Embryonic facial prominence (tissue), 1 donor: ENCODE measurements around the gene SLC25A45.

Experiments used
- DNase-seq: peaks from one replicate; pipeline ENCODE4 v3.0.0-alpha.2; 2016; ENCODE audit errors: extremely low spot score

The SLC25A45 gene, protein sequence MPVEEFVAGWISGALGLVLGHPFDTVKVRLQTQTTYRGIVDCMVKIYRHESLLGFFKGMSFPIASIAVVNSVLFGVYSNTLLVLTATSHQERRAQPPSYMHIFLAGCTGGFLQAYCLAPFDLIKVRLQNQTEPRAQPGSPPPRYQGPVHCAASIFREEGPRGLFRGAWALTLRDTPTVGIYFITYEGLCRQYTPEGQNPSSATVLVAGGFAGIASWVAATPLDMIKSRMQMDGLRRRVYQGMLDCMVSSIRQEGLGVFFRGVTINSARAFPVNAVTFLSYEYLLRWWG

DNA sequence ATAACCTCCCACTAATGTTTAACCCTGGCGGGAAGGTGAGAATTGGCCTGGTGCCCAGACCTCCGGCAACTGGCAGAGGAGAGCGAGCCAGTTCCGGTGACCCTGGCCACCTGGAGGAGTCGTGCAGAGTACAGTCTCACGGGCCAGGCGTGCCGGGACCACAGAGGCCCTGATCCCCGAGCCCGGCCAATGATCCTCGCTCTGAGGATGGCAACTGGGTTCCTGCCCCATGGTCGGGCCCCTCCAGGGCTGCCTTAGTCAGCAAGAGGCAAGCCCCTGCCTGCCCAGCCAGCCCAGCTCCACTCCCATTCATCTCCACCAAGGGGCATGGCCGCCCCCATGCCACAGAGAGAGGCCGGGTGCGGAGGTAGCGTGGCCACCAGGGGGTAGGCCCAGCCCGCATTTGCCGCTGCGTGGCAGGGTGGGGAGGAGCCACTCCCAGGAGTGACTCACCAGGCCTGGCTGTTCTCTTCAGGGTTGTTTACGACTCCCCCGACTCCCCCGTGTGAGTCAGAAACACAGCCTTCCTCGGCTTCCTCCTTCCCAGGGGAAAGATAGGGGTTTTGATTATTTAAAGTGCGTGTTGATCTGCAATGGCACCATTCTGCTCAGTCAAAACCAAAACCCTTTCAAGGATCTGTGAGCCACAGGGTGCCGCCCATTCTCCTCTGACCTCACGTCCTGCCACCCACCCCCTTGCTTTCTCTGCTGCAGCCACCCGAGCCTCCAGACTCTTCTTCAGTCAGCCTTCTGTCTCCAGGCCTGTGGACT is at the start of gene SLC25A45:
Gene SLC25A45, minus strand, starts transcription at position 614 of the 771 bp plus-strand sequence. CDS start 695 bp downstream, outside the sequence.
- DNase-seq: peak; percentile 65

DNA sequence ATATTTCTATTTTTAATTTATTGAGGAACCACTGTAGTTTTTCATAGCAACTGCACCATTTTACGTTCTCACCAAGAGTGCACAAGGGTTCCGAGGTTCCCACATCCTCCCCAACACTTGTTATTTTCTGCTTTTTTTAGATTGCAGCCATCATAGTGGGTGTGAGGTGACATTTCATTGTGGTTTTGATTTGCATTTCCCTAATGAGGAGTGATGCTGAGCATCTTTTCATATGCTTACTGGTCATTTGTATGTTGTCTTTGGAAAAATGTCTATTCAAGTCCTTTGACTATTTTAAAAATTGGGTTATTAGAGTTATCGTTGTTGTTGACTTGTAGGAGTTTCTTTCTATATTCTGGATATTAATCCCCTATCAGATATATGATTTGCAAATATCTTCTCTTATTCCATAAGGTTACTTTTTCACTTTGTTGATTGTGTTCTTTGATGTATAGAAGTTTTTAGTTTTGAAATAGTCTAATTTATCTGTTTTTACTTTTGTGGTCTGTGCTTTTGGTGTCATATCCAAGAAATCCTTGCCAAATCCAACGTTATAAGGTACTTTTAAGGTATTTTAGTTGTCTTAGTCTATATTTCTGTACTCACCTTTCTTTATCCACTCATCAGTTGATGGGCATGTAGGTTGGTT is 49.1 kb upstream of the SLC25A45 start:
- no peak for DNase-seq

DNA sequence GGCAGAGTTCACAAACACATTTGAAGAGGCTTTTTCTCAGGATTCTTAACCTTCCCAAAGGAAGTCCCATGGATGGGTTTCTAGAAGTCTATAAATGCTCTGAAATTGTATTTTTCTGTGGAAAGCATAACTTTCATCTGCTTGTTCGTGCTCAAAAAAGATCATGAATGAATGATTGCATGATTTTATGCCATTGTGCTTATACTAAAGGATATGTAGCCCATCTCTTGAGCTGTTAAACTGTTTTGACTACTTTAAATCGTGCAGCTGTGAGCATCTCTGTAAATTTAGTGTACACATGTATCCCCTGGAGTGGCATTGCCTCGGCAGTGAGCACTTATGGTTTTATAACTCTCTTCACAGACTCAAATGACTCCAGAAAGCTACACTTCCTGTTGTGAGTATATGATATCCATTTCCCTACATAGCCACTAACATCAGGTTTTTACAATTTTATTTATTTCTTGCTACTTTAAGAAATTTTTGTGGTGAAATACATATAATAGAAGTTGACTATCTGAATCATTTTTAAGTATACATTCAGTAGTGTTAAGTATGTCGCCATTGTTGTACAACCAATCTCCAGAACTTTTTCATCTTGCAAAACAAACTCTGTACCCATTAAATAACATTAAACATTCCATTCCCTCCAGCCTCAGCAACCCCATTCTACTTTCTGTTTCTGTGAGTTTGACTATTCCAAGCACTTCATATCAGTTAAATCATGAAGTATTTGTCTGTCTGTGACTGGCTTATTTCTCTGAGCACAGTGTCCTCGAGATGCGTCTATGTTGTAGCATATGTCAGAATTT is 48.2 kb upstream of the SLC25A45 start:
- no peak for DNase-seq

DNA sequence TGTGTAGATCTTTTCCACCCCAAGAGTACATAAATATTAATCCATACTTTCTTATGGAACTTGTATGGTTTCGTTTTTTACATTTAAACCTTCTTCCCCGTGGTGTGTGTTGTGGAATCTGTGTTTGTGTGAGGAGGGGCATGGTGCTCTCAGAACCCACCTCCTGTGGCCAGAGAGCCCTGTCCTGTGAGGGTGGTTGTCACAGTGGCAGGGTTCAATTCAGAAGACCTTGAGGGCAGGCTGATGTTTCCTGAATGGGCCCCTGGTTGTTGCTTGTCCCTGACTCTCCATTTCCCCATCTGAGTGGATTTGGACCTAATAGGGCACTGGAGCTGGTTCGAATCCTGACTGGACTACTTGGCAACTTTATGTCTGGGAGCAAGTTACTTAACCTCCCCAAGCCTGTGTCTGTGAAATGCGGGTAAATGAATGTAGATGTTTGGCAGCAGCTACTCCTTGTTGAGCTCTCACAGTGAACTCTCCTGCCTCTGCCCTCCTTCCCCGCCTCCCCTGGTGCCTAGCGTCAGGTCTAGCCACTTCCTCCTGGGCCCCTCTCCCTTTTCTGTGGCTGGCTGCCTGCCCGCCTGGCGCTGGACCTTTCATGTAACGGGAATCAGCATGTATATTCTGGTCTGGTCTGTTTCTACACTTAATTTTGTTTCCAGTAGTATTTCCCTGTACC is 47.4 kb upstream of the SLC25A45 start:
- no peak for DNase-seq

DNA sequence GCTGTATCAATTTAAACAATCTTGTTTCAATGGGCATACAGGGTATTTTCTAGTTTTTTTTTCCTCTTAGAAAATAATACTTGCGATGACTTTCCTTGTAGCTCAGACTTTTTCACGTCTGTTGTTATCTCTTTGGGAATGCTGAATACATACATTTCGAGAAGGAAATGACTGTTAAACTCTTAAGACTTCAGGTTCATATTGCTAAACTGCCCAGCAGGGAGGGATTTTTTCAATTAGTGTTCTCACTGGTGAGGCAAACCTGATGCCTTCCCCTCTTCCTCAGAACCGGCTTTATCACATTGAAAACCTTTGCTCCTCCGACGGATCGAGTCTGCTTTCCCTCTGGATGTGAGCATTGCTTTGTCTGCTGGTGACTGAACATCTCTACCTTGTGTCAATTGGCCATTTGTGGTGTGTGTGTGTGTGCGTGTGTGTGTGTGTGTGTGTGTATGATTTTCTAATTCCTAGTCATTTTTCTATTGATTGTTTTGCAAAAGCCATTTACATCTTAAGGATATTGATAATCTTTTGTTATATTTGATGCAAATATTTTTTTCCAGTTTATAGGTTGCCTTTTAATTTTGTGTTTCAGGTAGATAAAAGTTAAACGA is 46.7 kb upstream of the SLC25A45 start:
- no peak for DNase-seq

DNA sequence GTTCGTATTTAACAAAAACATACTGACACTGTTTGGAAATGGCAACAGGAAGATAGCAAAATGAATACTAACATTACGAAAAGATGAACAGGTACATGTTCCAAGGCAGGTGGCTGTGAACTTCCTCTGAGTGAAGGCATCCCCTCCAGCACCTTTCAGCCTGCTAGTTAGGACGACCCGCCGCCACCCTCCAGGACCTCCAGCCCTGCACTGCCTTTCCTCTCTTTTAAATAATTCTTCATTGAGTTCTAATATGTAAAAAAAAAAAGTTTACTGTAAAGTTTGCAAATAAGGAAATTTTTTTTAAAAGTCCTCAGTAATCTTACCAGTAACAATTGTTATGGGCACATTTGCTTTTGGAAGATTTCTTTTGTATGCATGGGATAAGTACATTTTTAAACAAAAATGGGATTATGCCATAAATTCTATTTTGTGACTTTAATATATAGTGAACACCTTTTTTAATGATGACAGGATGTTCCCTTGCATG is 46.2 kb upstream of the SLC25A45 start:
- no peak for DNase-seq

DNA sequence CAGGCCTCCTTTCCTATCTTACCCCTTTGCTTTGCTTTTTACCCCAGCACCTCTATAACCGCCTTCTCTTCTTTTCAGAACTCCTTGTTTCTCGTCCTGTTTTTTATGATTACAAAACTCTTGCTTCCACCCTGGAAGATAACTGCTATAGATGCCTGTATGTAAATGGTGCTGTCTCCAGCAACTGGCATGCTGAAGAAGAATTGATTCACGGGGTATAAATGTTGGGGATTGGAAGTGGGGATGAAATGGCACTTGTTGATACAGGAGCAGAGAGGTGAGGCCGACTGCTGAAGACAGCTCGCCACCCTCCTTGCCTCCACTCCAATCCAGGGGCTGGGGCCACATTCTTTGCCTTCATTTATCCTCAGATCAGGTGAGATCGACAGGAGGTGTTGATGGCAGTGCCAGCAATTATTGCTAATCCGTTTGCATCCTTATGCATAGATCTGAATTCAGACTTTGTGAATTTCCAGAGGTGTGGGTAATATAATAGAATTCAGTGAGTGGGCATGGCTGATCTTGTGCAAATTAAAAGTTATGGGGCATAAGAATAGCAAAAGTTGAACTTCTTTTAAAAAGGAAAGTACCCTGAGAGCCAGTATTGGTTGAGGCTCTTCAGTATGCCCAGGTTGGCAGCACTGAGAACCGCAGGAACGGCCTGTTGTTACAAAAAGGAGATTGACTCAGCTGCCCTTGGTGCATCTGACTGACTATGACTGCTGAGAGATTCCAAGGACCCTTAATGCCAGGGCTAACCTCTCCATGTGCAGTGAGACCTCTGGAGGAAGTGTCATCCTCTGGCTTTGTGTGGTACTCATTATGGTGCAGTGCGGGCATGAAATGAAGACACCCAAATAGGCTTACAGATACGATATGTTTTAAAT is 45.5 kb upstream of the SLC25A45 start:
- no peak for DNase-seq

DNA sequence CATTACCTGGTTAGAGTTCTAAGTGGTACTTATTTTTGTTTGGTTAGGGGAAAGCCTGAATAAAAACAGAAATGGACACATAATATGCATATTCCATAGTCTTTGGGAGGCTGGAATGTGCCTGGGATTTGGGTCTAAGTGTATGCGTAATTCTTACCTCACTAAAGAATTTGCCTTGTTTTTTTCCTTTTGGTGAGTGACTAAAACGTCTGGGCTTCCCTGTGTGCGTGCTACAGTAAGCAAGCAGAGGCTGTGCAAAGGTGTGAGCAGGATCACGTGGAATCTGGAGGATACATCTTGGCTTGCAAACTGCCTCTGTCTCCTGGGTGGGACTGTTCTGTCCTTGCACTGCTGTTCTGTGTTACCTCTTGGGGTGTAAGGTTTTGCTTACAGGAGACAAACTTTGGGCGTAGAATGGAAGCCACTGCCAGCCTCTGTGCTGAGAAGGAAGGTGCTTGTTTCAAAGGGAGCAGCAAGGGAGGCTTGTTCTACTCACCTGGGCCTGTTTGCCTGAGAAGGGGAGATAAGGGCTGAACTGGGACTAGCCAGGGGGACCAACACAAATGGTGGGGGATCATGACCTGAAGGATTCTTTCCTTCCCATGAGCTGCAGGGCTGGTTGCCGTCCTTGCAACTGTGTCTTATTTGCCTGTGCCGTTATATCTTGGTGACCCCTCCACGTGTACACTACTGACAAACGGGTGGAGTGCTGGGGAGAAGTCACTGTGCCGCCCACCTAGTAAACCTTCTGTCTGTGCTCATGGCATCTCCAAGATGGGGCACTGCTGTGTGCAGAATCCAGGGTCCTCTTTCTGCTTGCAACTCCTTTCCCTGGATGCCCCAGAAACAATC is 44.6 kb upstream of the SLC25A45 start:
- no peak for DNase-seq

DNA sequence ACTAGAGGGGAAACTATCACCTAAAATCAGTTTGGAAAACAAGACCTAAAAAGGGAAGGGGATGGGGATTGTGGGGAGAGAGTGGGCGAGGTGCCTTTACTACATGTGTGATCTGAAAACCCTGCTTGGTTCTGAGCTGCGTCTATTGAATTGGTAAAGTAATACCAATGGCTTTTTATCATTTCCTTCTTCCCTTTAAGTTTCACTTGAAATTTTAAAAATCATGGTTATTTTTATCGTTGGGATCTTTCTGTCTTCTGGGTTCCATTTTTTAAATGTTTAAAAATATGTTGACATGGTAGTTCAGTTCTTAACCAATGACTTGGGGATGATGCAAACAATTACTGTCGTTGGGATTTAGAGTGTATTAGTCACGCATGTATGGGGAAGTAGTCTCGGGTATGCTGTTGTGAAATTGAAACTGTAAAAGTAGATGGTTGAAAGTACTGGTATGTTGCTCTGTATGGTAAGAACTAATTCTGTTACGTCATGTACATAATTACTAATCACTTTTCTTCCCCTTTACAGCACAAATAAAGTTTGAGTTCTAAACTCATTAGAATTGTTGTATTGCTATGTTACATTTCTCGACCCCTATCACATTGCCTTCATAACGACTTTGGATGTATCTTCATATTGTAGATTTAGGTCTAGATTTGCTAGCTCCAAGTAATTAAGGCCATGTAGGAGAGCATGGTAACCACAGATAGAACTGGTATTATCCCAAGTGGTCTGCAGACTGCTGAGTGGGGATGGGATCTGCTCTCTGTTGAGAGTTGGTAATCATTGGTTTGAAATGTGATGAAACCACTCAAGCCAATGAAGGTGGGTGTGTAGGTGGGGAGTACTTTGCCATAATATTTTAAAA is 43.8 kb upstream of the SLC25A45 start:
- peak; percentile 48 for DNase-seq

DNA sequence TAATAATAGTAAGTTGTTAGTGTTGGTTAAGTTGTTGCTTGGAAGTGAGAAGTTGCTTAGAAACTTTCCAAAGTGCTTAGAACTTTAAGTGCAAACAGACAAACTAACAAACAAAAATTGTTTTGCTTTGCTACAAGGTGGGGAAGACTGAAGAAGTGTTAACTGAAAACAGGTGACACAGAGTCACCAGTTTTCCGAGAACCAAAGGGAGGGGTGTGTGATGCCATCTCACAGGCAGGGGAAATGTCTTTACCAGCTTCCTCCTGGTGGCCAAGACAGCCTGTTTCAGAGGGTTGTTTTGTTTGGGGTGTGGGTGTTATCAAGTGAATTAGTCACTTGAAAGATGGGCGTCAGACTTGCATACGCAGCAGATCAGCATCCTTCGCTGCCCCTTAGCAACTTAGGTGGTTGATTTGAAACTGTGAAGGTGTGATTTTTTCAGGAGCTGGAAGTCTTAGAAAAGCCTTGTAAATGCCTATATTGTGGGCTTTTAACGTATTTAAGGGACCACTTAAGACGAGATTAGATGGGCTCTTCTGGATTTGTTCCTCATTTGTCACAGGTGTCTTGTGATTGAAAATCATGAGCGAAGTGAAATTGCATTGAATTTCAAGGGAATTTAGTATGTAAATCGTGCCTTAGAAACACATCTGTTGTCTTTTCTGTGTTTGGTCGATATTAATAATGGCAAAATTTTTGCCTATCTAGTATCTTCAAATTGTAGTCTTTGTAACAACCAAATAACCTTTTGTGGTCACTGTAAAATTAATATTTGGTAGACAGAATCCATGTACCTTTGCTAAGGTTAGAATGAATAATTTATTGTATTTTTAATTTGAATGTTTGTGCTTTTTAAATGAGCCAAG is 42.9 kb upstream of the SLC25A45 start:
- DNase-seq: no peak

DNA sequence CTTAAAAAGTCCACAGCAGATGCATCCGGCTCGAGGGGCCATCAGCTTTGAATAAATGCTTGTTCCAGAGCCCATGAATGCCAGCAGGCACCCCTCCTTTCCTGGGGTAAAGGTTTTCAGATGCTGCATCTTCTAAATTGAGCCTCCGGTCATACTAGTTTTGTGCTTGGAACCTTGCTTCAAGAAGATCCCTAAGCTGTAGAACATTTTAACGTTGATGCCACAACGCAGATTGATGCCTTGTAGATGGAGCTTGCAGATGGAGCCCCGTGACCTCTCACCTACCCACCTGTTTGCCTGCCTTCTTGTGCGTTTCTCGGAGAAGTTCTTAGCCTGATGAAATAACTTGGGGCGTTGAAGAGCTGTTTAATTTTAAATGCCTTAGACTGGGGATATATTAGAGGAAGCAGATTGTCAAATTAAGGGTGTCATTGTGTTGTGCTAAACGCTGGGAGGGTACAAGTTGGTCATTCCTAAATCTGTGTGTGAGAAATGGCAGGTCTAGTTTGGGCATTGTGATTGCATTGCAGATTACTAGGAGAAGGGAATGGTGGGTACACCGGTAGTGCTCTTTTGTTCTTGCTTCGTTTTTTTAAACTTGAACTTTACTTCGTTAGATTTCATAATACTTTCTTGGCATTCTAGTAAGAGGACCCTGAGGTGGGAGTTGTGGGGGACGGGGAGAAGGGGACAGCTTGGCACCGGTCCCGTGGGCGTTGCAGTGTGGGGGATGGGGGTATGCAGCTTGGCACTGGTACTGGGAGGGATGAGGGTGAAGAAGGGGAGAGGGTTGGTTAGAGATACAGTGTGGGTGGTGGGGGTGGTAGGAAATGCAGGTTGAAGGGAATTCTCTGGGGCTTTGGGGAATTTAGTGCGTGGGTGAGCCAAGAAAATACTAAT is 42.0 kb upstream of the SLC25A45 start:
- DNase-seq: no peak

DNA sequence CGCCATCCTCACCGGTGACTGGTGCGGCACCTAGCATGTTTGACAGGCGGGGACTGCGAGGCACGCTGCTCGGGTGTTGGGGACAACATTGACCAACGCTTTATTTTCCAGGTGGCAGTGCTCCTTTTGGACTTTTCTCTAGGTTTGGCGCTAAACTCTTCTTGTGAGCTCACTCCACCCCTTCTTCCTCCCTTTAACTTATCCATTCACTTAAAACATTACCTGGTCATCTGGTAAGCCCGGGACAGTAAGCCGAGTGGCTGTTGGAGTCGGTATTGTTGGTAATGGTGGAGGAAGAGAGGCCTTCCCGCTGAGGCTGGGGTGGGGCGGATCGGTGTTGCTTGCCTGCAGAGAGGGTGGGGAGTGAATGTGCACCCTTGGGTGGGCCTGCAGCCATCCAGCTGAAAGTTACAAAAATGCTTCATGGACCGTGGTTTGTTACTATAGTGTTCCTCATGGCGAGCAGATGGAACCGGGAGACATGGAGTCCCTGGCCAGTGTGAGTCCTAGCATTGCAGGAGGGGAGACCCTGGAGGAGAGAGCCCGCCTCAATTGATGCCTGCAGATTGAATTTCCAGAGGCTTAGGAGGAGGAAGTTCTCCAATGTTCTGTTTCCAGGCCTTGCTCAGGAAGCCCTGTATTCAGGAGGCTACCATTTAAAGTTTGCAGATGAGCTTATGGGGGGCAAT is 41.2 kb upstream of the SLC25A45 start:
- no peak for DNase-seq

DNA sequence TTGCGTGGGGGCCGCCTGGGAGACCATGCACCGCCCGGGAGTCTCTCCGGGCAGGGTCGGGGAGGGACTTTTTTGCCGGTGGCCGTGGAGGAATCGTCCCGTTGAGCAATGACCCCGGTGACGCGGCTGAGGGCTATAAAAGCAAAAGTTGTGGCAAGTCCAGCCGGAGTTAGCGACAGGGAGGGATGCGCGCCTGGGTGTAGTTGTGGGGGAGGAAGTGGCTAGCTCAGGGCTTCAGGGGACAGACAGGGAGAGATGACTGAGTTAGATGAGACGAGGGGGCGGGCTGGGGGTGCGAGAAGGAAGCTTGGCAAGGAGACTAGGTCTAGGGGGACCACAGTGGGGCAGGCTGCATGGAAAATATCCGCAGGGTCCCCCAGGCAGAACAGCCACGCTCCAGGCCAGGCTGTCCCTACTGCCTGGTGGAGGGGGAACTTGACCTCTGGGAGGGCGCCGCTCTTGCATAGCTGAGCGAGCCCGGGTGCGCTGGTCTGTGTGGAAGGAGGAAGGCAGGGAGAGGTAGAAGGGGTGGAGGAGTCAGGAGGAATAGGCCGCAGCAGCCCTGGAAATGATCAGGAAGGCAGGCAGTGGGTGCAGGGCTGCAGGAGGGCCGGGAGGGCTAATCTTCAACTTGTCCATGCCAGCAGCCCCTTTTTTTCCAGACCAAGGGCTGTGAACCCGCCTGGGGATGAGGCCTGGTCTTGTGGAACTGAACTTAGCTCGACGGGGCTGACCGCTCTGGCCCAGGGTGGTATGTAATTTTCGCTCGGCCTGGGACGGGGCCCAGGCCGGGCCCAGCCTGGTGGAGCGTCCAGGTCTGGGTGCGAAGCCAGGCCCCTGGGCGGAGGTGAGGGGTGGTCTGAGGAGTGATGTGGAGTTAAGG is 40.4 kb upstream of the SLC25A45 start, which contains the start of gene NEAT1:
Gene NEAT1, plus strand, starts transcription at position 166 of the 883 bp plus-strand sequence.
- DNase-seq: peak; percentile 74
